HG02943 (cell line): ENCODE data around the gene CBR4.

ENCODE experiments used
- ATAC-seq: cut with Tn5 transposase; IDR thresholded peaks from one replicate; pipeline ENCODE4 v1.9.1; 2021; ENCODE audit warnings: mild to moderate bottlenecking, low read depth, moderate library complexity; ENCODE audit not compliant: unreplicated experiment

Gene CBR4

GRCh38 chr4:169010125-169011023, at the start of gene CBR4:
Gene CBR4, minus strand, starts transcription at chr4:169010255. Its CDS starts 166 bp downstream, at chr4:169010089.
- peak; percentile 98 for ATAC-seq

GRCh38 chr4:169059306-169060211, 49.5 kb upstream of the CBR4 start:
- ATAC-seq: no peak

- ATAC-seq: no peak
Measured at GRCh38 chr4:169058312-169058711, 48.3 kb upstream of the CBR4 start.

GRCh38 chr4:169054879-169055278, 44.8 kb upstream of the CBR4 start:
- no peak for ATAC-seq

GRCh38 chr4:169052594-169052945, 42.5 kb upstream of the CBR4 start:
- no peak for ATAC-seq

GRCh38 chr4:169051761-169052593, 41.9 kb upstream of the CBR4 start:
- ATAC-seq: no peak

GRCh38 chr4:169050881-169051760, 41.1 kb upstream of the CBR4 start:
- ATAC-seq: no peak

GRCh38 chr4:169050284-169050683, 40.2 kb upstream of the CBR4 start:
- ATAC-seq: no peak

GRCh38 chr4:169048868-169049414, 38.9 kb upstream of the CBR4 start:
- no peak for ATAC-seq

- no peak for ATAC-seq
Measured at GRCh38 chr4:169047956-169048355, 37.9 kb upstream of the CBR4 start.

- no peak for ATAC-seq
Measured at GRCh38 chr4:169045862-169046584, 36.0 kb upstream of the CBR4 start.

GRCh38 chr4:169044714-169045447, 34.8 kb upstream of the CBR4 start:
- ATAC-seq: no peak

GRCh38 chr4:169042608-169043007, 32.6 kb upstream of the CBR4 start:
- no peak for ATAC-seq

GRCh38 chr4:169040559-169041261, 30.7 kb upstream of the CBR4 start:
- no peak for ATAC-seq

- no peak for ATAC-seq
Measured at GRCh38 chr4:169039251-169039954, 29.3 kb upstream of the CBR4 start.

GRCh38 chr4:169037506-169037905, 27.5 kb upstream of the CBR4 start:
- ATAC-seq: no peak
